A549 (cell line): Measurements from ENCODE around the gene SLC24A3. TPM values are rescaled to one million over a fixed set of nuclear protein-coding genes. Genes with fewer than 3 reads are reported as not detected.

ENCODE experiments used
- ATAC-seq, 2 experiments: fragments of 200-7000 bp in 1 of 2; fragments of >200 bp in 1 of 2; cut with Nextera tagmentation in 1 of 2; cut with Tn5 transposase in 1 of 2; 3 replicates each; pipeline versions ENCODE4 v1.8.0 to v1.9.1; 2018 to 2020; ENCODE audit warnings: mild to moderate bottlenecking in 1 of 2, moderate library complexity in 1 of 2
- CTCF ChIA-PET: fragments of 300-600 bp; sonication (Branson Sonifier 250); formaldehyde crosslinking; extraction: SDS; loops from one replicate; lab custom pipeline; 2021; ENCODE audit warnings: antibody characterized with exemption, inconsistent platforms; lab: Yijun Ruan, JAX
- POLR2A ChIA-PET: fragments of 350-600 bp; formaldehyde crosslinking; extraction: SDS; loops from one replicate; lab custom pipeline; 2021; ENCODE audit warnings: antibody characterized with exemption, inconsistent platforms; lab: Yijun Ruan, JAX
- DNase-seq, 2 experiments: peaks; one replicate each; pipeline versions ENCODE4 v3.0.0 to v3.0.0-alpha.2; 2011 to 2016; ENCODE audit warnings: low read depth in 1 of 2, low spot score in 1 of 2
- FAIRE-seq: peaks from 2 replicates; lab custom pipeline; 2011; peaks lifted over from hg19 to GRCh38; lab: Jason Lieb, UNC
- H3K27ac ChIP-seq, 2 experiments: fragments of >200 bp; sonication (Bioruptor Twin); formaldehyde crosslinking; 3 replicates each; pipeline ENCODE4 v1.5.1; 2016 to 2017
- H3K4me1 ChIP-seq: fragments of >200 bp; sonication (Bioruptor Twin); formaldehyde crosslinking; 3 replicates; pipeline ENCODE4 v1.6.1; 2016
- H3K4me2 ChIP-seq: fragments of >200 bp; sonication (Bioruptor Twin); formaldehyde crosslinking; 3 replicates; pipeline ENCODE4 v1.6.1; 2016
- H3K4me3 ChIP-seq: fragments of >200 bp; sonication (Bioruptor Twin); formaldehyde crosslinking; 3 replicates; pipeline ENCODE4 v1.5.1; 2016
- H3K9me3 ChIP-seq: fragments of >200 bp; sonication (Bioruptor Twin); formaldehyde crosslinking; 3 replicates; pipeline ENCODE4 v1.6.1; 2016
- BHLHE40 ChIP-seq: IDR thresholded peaks from 2 replicates; pipeline ENCODE4 v1.6.1; 2012; ENCODE audit warnings: low read depth, low read length, inconsistent platforms
- CEBPB ChIP-seq, 2 experiments: fragments of >200 bp in 1 of 2; sonication (Bioruptor Twin) in 1 of 2; formaldehyde crosslinking in 1 of 2; IDR thresholded peaks; 2 replicates each; pipeline ENCODE4 v1.6.1; 2012 to 2016
- CHD2 ChIP-seq: fragments of 150-350 bp; IDR thresholded peaks from 2 replicates; pipeline ENCODE4 v1.6.1; 2014; ENCODE audit warnings: low read length; ENCODE audit not compliant: partially characterized antibody
- E2F6 ChIP-seq: IDR thresholded peaks from 2 replicates; pipeline ENCODE4 v1.6.1; 2012; ENCODE audit warnings: low read depth, borderline replicate concordance
- ELK1 ChIP-seq: fragments of 150-350 bp; IDR thresholded peaks from 2 replicates; pipeline ENCODE4 v1.6.1; 2014; ENCODE audit warnings: low read depth, mild to moderate bottlenecking, low read length
- EP300 ChIP-seq, 2 experiments: fragments of >200 bp; sonication (Bioruptor Twin); formaldehyde crosslinking; IDR thresholded peaks; 2 replicates in 1 of 2; 3 replicates in 1 of 2; pipeline ENCODE4 v1.6.1; 2016 to 2017
- FOSB ChIP-seq: fragments of 250-450 bp; sonication (Bioruptor Pico); IDR thresholded peaks from 2 replicates; pipeline ENCODE4 v1.5.0; 2020; ENCODE audit warnings: mild to moderate bottlenecking, moderate library complexity
- HDAC2 ChIP-seq: fragments of 200-600 bp; sonication (generic); IDR thresholded peaks from 2 replicates; pipeline ENCODE4 v1.6.1; 2016
- HOXA7 ChIP-seq: fragments of 250-450 bp; sonication (Bioruptor Pico); IDR thresholded peaks from 2 replicates; pipeline ENCODE4 v1.5.0; 2020; ENCODE audit warnings: mild to moderate bottlenecking, moderate library complexity
- HOXB13 ChIP-seq: fragments of 250-450 bp; sonication (Bioruptor Pico); IDR thresholded peaks from 2 replicates; pipeline ENCODE4 v1.5.0; 2020; ENCODE audit warnings: low read depth, mild to moderate bottlenecking, moderate library complexity
- JUN ChIP-seq, 2 experiments: fragments of >200 bp; sonication (Bioruptor Twin); formaldehyde crosslinking; IDR thresholded peaks; 2 replicates in 1 of 2; 3 replicates in 1 of 2; pipeline ENCODE4 v1.6.1; 2016 to 2017
- KDM1A ChIP-seq: fragments of 200-600 bp; sonication (generic); IDR thresholded peaks from 2 replicates; pipeline ENCODE4 v1.6.1; 2016; ENCODE audit warnings: low read depth, mild to moderate bottlenecking
- MYC ChIP-seq: IDR thresholded peaks from 2 replicates; pipeline ENCODE4 v1.6.1; 2012; ENCODE audit warnings: mild to moderate bottlenecking, inconsistent platforms, low read length, improper control_type of control experiment, borderline replicate concordance
- NFE2L2 ChIP-seq: fragments of 150-350 bp; conservative IDR thresholded peaks from 2 replicates; pipeline ENCODE4 v1.6.1; 2014; ENCODE audit warnings: low read length
- PHF8 ChIP-seq: fragments of 200-600 bp; sonication (generic); IDR thresholded peaks from 2 replicates; pipeline ENCODE4 v1.6.1; 2016; ENCODE audit warnings: low read depth, mild to moderate bottlenecking, antibody characterized with exemption, moderate library complexity, borderline replicate concordance
- RAD21 ChIP-seq, 2 experiments: fragments of >200 bp in 1 of 2; sonication (Bioruptor Twin) in 1 of 2; formaldehyde crosslinking in 1 of 2; IDR thresholded peaks in 1 of 2; conservative IDR thresholded peaks in 1 of 2; 2 replicates in 1 of 2; 3 replicates in 1 of 2; pipeline ENCODE4 v1.6.1; 2012 to 2018; ENCODE audit warnings: inconsistent platforms in 1 of 2
- RCOR1 ChIP-seq: fragments of 150-350 bp; IDR thresholded peaks from 2 replicates; pipeline ENCODE4 v1.6.1; 2014; ENCODE audit warnings: antibody characterized with exemption, low read length, low read depth
- REST ChIP-seq: fragments of 200-600 bp; sonication (generic); IDR thresholded peaks from 2 replicates; pipeline ENCODE4 v1.6.1; 2016; ENCODE audit warnings: antibody characterized with exemption, mild to moderate bottlenecking, moderate library complexity
- RFX5 ChIP-seq: fragments of 450-650 bp; IDR thresholded peaks from 2 replicates; pipeline ENCODE4 v1.7.1; 2014; ENCODE audit warnings: antibody characterized with exemption, mild to moderate bottlenecking, moderate library complexity
- RNF2 ChIP-seq: fragments of 200-600 bp; sonication (generic); IDR thresholded peaks from 2 replicates; pipeline ENCODE4 v1.6.1; 2016; ENCODE audit warnings: low read depth, mild to moderate bottlenecking, antibody characterized with exemption, moderate library complexity, borderline replicate concordance
- SMC3 ChIP-seq: fragments of >200 bp; sonication (Bioruptor Twin); formaldehyde crosslinking; IDR thresholded peaks from 3 replicates; pipeline ENCODE4 v1.6.1; 2018; ENCODE audit warnings: inconsistent platforms
- SREBF2 ChIP-seq: fragments of 450-650 bp; IDR thresholded peaks from 2 replicates; pipeline ENCODE4 v1.6.1; 2014; ENCODE audit warnings: mild to moderate bottlenecking, moderate library complexity
- TFCP2L1 ChIP-seq: fragments of 250-450 bp; sonication (Bioruptor Pico); IDR thresholded peaks from 2 replicates; pipeline ENCODE4 v1.5.0; 2021; ENCODE audit warnings: mild to moderate bottlenecking
- TP53 ChIP-seq: fragments of 250-450 bp; sonication (Bioruptor Pico); IDR thresholded peaks from 2 replicates; pipeline ENCODE4 v1.5.0; 2021; ENCODE audit warnings: mild to moderate bottlenecking, moderate library complexity
- ZC3H11A ChIP-seq: fragments of 450-650 bp; IDR thresholded peaks from 2 replicates; pipeline ENCODE4 v1.6.1; 2014; ENCODE audit warnings: antibody characterized with exemption, mild to moderate bottlenecking
- ZFP36 ChIP-seq: fragments of 450-650 bp; IDR thresholded peaks from 2 replicates; pipeline ENCODE4 v1.6.1; 2014; ENCODE audit warnings: borderline replicate concordance; ENCODE audit not compliant: partially characterized antibody
- ZNF302 ChIP-seq: fragments of 250-450 bp; sonication (Bioruptor Pico); IDR thresholded peaks from 2 replicates; pipeline ENCODE4 v1.9.0; 2021; ENCODE audit warnings: inconsistent platforms, mild to moderate bottlenecking, moderate library complexity
- WGBS: methylation state at CpG from one replicate; pipeline ENCODE4 v1.1.6; 2017; ENCODE audit errors: missing lambda C conversion rate; 5-methylcytosine and 5-hydroxymethylcytosine counted together
- polyA plus RNA-seq, 4 experiments: library from polyadenylated mRNA; depleted of rRNA in 3 of 4; stranded (reverse); fragments of >200 nt; fragmentation: RNase III in 1 of 4; extraction: RNeasy Plus Mini Kit Qiagen cat#74134 plus additional on column Dnase treatment in 1 of 4; gene quantifications; 2 replicates in 3 of 4; 3 replicates in 1 of 4; pipeline ENCODE4 v1.2.3, GENCODE V29; 2011 to 2017

Gene SLC24A3
- polyA plus RNA-seq, 2 of the 4 experiments (the other 2 are of a cell fraction): 0.08 TPM; not detected in 1

- ChIA-PET POLR2A (interaction anchor here (0.9 to 2.7 kb wide), 11 partner anchors 14 to 259 kb away, joined by 3 to 12 read pairs (median 5); partner anchors contain the start of gene NAA20), CTCF (interaction anchor here (0.7 to 2.9 kb wide), 8 partner anchors 12 to 129 kb away, joined by 3 to 10 read pairs (median 4); no protein-coding TSS in a partner anchor)
- peak within 1 kb of the TSS; percentile 72 for H3K4me3 ChIP-seq
- no peaks in the 10 kb centered on the region for H3K9me3 ChIP-seq
- TF ChIP-seq RCOR1 (no peak), CHD2 (no peak), RNF2 (no peak), MYC (no peak), E2F6 (no peak), FOSB (CRISPR knock-in tag) (no peak), JUN (IDR thresholded peaks at IDR 0.05) (peak in 1 of 2 experiments; percentile 57; a peak in 3 of 5 replicates), TP53 (no peak), SMC3 (peak; percentile 5; the same call in 1 of the 3 replicates), KDM1A (peak; percentile 60; the same call in 1 of the 2 replicates)
- WGBS: 0% methylated on average over 4 of the region's 25 CpGs
- DNase-seq (peak in 1 of 2 experiments; percentile 84), ATAC-seq (peak; percentile 83 to 87), FAIRE-seq (no peak)
- H3K27ac ChIP-seq: peak within 1 kb of the TSS; percentile 85 to 89
- peaks cover 28% of the 10 kb centered on the region for H3K4me1 ChIP-seq
- H3K4me2 ChIP-seq: peak within 1 kb of the TSS; percentile 88
These were observed 545.7 kb downstream of the SLC24A3 start, which contains the start of gene RIN2 for GRCh38 chr20:19758133-19758500. TSS of gene RIN2 (plus strand) at chr20:19758258. CDS start at chr20:19889602, 131,344 bp downstream.

GRCh38 chr20:19758501-19759331, 546.3 kb downstream of the SLC24A3 start:
- ATAC-seq: peak; percentile 65 to 68
- Histone ChIP-seq H3K27ac (peak overlapping the region; percentile 85 to 89), H3K9me3 (no peaks in the 10 kb centered on the region), H3K4me2 (peak overlapping the region; percentile 88), H3K4me1 (peaks cover 28% of the 10 kb centered on the region), H3K4me3 (peak overlapping the region; percentile 72)
- DNase-seq: peak; percentile 55 to 56
- WGBS: 29% methylated on average over 46 of the region's 54 CpGs
- CTCF ChIA-PET: interaction anchor here (0.8 to 2.9 kb wide), 9 partner anchors 11 to 101 kb away, joined by 3 to 11 read pairs (median 3); no protein-coding TSS in a partner anchor
- POLR2A ChIA-PET: interaction anchor here (0.8 to 2.7 kb wide), 14 partner anchors 9 to 258 kb away, joined by 3 to 12 read pairs (median 4); partner anchors contain the start of gene NAA20
- no peak for FAIRE-seq
- no peak for TF ChIP-seq RNF2
- no peak for TF ChIP-seq ZFP36
- TF ChIP-seq E2F6: no peak; the same call in 1 of the 2 replicates
- TF ChIP-seq ELK1: no peak
- TF ChIP-seq MYC: no peak
- TF ChIP-seq PHF8: peak; percentile 25; the same call in 1 of the 2 replicates
- TF ChIP-seq BHLHE40: no peak
- TF ChIP-seq HOXA7 (CRISPR knock-in tag): no peak
- TF ChIP-seq ZC3H11A: no peak
- TF ChIP-seq EP300 (IDR thresholded peaks at IDR 0.05): no peak
- no peak for TF ChIP-seq JUN (IDR thresholded peaks at IDR 0.05)
- no peak for TF ChIP-seq CEBPB (IDR thresholded peaks at IDR 0.05)
- no peak for TF ChIP-seq NFE2L2
- no peak; a peak in 1 of 5 replicates for TF ChIP-seq RAD21 (conservative IDR thresholded peaks at IDR 0.05 in 1 of 2, IDR thresholded peaks at IDR 0.05 in 1 of 2)
- TF ChIP-seq REST: no peak
- no peak for TF ChIP-seq RFX5
- 0 out of 2 replicates have a peak, but pooled peaks have one; percentile 42 for TF ChIP-seq HDAC2
- TF ChIP-seq SREBF2: no peak
- TF ChIP-seq SMC3: no peak
- no peak for TF ChIP-seq ZNF302 (CRISPR knock-in tag)
- TF ChIP-seq HOXB13 (CRISPR knock-in tag): no peak
- no peak; the same call in 1 of the 2 replicates for TF ChIP-seq KDM1A
- TF ChIP-seq TFCP2L1 (CRISPR knock-in tag): no peak
